ENCODE data around the gene CAPN2. TPM values are rescaled to one million over a fixed set of nuclear protein-coding genes. Genes with fewer than 3 reads are reported as not detected.

Gene CAPN2
- total RNA-seq, 2 donors from 2014 or later: 88.5 to 156 TPM

DNA sequence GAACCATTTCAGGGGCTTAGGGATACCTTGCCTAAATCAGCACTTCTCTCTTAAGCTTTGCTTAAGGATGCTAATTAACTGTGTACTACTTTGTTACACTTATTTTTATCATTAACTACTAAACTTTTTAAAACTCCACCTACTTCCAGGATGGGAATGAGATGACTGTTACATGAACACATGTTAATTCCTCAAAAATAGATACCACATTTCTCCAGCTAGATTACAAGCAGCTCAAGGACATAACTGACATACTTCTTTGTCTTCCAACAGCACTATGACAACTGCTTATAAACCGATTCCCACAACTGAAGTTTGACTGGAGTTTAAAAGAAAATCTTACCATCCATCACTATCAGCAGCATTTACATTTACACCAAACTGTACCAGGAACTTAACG is 79.7 kb downstream of the CAPN2 start:
- intact Hi-C loops (cut with DNase I): no loop called here
- Histone ChIP-seq H3K27me3 (replicated peaks; ENCODE audit: insufficient read depth) (no peaks in the 10 kb centered on the region), H3K9me3 (no peaks in the 10 kb centered on the region), H3K36me3 (no peaks in the 10 kb centered on the region), H3K4me3 (no peak overlapping the region), H3K27ac (no peak overlapping the region), H3K4me1 (replicated peaks) (no peaks in the 10 kb centered on the region)
- TF ChIP-seq, protein P1, sequence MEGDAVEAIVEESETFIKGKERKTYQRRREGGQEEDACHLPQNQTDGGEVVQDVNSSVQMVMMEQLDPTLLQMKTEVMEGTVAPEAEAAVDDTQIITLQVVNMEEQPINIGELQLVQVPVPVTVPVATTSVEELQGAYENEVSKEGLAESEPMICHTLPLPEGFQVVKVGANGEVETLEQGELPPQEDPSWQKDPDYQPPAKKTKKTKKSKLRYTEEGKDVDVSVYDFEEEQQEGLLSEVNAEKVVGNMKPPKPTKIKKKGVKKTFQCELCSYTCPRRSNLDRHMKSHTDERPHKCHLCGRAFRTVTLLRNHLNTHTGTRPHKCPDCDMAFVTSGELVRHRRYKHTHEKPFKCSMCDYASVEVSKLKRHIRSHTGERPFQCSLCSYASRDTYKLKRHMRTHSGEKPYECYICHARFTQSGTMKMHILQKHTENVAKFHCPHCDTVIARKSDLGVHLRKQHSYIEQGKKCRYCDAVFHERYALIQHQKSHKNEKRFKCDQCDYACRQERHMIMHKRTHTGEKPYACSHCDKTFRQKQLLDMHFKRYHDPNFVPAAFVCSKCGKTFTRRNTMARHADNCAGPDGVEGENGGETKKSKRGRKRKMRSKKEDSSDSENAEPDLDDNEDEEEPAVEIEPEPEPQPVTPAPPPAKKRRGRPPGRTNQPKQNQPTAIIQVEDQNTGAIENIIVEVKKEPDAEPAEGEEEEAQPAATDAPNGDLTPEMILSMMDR (IDR thresholded peaks at IDR 0.05): no peak
- TF ChIP-seq POLR2A (IDR thresholded peaks at IDR 0.05) (no peak), POLR2AphosphoS5 (IDR thresholded peaks at IDR 0.05) (no peak)
- WGBS: 82% methylated on average over 2 of the region's 2 CpGs
- DNase-seq (ENCODE audit: low spot score): no peak

GRCh38 chr1:223793716-223794115 is 81.4 kb downstream of the CAPN2 start:
- WGBS: 72% methylated on average over 4 of the region's 4 CpGs
- H3K36me3 ChIP-seq: no peaks in the 10 kb centered on the region
- H3K27ac ChIP-seq: no peak overlapping the region
- H3K27me3 ChIP-seq (replicated peaks; ENCODE audit: insufficient read depth): no peaks in the 10 kb centered on the region
- no peak overlapping the region for H3K4me3 ChIP-seq
- no peak for TF ChIP-seq POLR2AphosphoS5 (IDR thresholded peaks at IDR 0.05)
- no peak for TF ChIP-seq POLR2A (IDR thresholded peaks at IDR 0.05)
- H3K9me3 ChIP-seq: no peaks in the 10 kb centered on the region
- DNase-seq (ENCODE audit: low spot score): no peak
- intact Hi-C loops (cut with DNase I): no loop called here
- no peaks in the 10 kb centered on the region for H3K4me1 ChIP-seq (replicated peaks)

DNA sequence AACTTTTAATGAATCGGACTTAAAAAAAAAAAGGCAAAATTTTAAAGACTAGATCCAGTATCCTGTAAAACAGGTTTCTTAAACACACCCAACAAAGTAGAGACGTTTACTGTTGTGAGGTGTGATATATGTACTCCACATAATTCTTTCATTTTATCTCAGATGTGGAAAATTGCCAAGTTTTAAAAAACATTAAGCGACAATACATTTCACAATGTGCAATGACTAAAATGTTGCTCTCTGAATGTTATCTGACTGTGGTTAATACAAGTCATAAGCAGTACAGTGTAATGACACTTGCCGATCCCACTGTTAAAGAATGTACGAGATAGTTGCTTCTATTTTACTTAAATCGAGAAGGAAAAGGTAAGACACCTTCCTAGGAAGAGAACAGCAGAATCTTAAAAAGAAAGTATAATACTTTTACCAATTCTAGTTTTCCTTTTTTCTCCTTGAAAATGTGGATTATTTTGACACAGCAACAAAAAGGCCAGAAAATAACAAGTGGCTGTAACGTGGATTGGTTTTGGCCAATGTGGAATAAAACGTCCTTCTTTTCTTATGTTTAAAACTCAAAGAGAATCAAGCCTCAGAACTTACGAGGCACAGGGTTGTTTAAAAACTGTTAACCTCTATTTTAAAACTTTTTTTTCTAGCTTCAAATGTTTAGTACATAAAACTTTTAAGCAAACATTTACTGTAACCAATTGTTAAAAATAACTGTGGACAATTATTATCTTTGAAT is 82.0 kb downstream of the CAPN2 start:
- TF ChIP-seq POLR2A (IDR thresholded peaks at IDR 0.05) (no peak), POLR2AphosphoS5 (IDR thresholded peaks at IDR 0.05) (no peak)
- TF ChIP-seq, protein P1 (IDR thresholded peaks at IDR 0.05): no peak
- H3K36me3 ChIP-seq: no peaks in the 10 kb centered on the region

DNA sequence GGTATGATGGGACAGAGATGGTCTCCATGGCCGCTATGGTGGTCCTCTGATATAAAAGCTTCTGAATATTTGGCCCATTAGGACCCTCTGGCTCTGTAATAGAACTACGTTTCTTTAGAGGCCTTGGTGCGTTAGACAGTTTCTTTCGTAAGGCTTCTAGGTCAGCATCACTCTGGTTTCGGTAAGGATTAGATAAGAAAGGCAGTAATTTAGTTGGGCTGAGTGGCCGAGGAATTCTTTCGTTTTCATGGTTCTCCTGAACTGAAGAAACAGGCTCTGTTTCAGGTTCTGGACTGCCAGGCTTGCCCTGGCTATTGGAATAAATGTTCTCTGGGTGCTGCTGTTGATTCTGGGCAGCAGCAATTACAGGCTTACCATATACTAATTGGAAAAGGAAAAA is 83.9 kb downstream of the CAPN2 start:
- Histone ChIP-seq H3K4me1 (replicated peaks) (no peaks in the 10 kb centered on the region), H3K27ac (no peak overlapping the region), H3K27me3 (replicated peaks; ENCODE audit: insufficient read depth) (no peaks in the 10 kb centered on the region), H3K9me3 (no peaks in the 10 kb centered on the region), H3K4me3 (no peak overlapping the region), H3K36me3 (peaks cover 0 to 6% of the 10 kb centered on the region in 2 donors)
- no peak for TF ChIP-seq POLR2AphosphoS5 (IDR thresholded peaks at IDR 0.05)
- TF ChIP-seq, protein P1 (IDR thresholded peaks at IDR 0.05): no peak
- no peak for TF ChIP-seq POLR2A (IDR thresholded peaks at IDR 0.05)
- 96% methylated on average over 7 of the region's 7 CpGs for WGBS
- intact Hi-C loops (cut with DNase I): no loop called here
- DNase-seq (ENCODE audit: low spot score): no peak

More for the DNA sequence above, 82.0 kb downstream of the CAPN2 start:
- Histone ChIP-seq H3K9me3 (no peaks in the 10 kb centered on the region), H3K4me3 (no peak overlapping the region), H3K4me1 (replicated peaks) (no peaks in the 10 kb centered on the region), H3K27ac (no peak overlapping the region), H3K27me3 (replicated peaks; ENCODE audit: insufficient read depth) (no peaks in the 10 kb centered on the region)
- no peak for DNase-seq (ENCODE audit: low spot score)
- intact Hi-C loops (cut with DNase I): no loop called here
- 52% methylated on average over 9 of the region's 9 CpGs for WGBS

- no peak overlapping the region for H3K27ac ChIP-seq
- 88% methylated on average over 7 of the region's 7 CpGs for WGBS
- TF ChIP-seq, protein P1 (IDR thresholded peaks at IDR 0.05): no peak
- TF ChIP-seq POLR2AphosphoS5 (IDR thresholded peaks at IDR 0.05): no peak
- no peak for TF ChIP-seq POLR2A (IDR thresholded peaks at IDR 0.05)
Observed at GRCh38 chr1:223802032-223802431, 89.7 kb downstream of the CAPN2 start.

More at GRCh38 chr1:223802032-223802431, 89.7 kb downstream of the CAPN2 start:
- H3K9me3 ChIP-seq: no peaks in the 10 kb centered on the region
- no peaks in the 10 kb centered on the region for H3K4me1 ChIP-seq (replicated peaks)
- H3K36me3 ChIP-seq: peaks cover 4 to 9% of the 10 kb centered on the region in 2 donors
- no peaks in the 10 kb centered on the region for H3K27me3 ChIP-seq (replicated peaks; ENCODE audit: insufficient read depth)
- intact Hi-C loops (cut with DNase I): no loop called here
- no peak for DNase-seq (ENCODE audit: low spot score)
- no peak overlapping the region for H3K4me3 ChIP-seq

Measured in prostate gland (tissue), 2 donors.